Urinary bladder (tissue), 4 donors: ENCODE measurements around the gene ELK1. TPM values are rescaled to one million over a fixed set of nuclear protein-coding genes. Genes with fewer than 3 reads are reported as not detected.
"Not testable (repeated sequence)": the region's sequence is repeated elsewhere in the genome, so short reads cannot be mapped to it uniquely, and the experiment has no call there.

Experiments used
- DNase-seq: peaks from one replicate; pipeline ENCODE4 v3.0.0-alpha.2; 2015; ENCODE audit errors: extremely low spot score
- H3K27ac ChIP-seq: one replicate; pipeline ENCODE4 v1.5.1; 2013; ENCODE audit warnings: low read depth, mild to moderate bottlenecking, moderate library complexity
- H3K36me3 ChIP-seq: one replicate; pipeline ENCODE4 v1.6.1; 2013; ENCODE audit warnings: mild to moderate bottlenecking, moderate library complexity; ENCODE audit not compliant: insufficient read depth
- H3K4me1 ChIP-seq: one replicate; pipeline ENCODE4 v1.6.1; 2013; ENCODE audit warnings: mild to moderate bottlenecking, moderate library complexity; ENCODE audit not compliant: insufficient read depth
- H3K4me3 ChIP-seq: one replicate; pipeline ENCODE4 v1.5.1; 2013; ENCODE audit warnings: low read depth, low read length
- WGBS: extraction: QIAGEN DNeasy Blood & Tissue Kit; methylation state at CpG from one replicate; pipeline ENCODE4 v1.1.7; 2013; 5-methylcytosine and 5-hydroxymethylcytosine counted together
- polyA plus RNA-seq: library from polyadenylated mRNA; stranded (reverse); fragments of 200-250 nt; gene quantifications from one replicate; pipeline ENCODE4 v1.2.3, GENCODE V29; 2013
- total RNA-seq: library from RNA; depleted of rRNA; stranded (reverse); fragments of >200 nt; gene quantifications from one replicate; pipeline ENCODE4 v1.2.3, GENCODE V29; 2014
- donor health status: healthy with polysubstance abuse.
- donor health status: healthy.

ELK1 gene
- total and polyA plus RNA-seq, 2 donors = 8.6 to 30.2 TPM

DNA sequence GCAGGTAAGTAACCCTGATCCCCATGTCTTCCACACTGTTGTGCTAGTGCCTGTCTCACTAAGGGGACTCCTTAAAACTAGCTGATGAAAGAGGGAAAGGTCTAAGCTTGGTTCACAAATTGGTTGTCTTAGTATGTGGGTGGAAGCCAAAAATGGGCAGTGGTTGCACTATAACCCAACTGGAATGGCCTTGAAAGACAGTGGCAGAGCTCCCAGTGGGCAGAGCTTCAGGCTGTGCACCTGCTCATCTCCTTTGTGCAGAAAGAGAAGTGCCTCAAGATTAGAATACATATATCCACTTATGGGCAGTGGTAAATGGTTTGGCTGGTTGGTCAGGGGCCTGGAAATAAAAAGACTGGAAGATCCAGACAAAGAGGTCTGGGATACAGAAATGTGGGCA lies 37.9 kb downstream of the ELK1 start:
- H3K36me3 ChIP-seq = no peaks in the 10 kb centered on the region
- H3K4me3 ChIP-seq = no peak overlapping the region
- no peak for DNase-seq
- no peaks in the 10 kb centered on the region for H3K4me1 ChIP-seq
- H3K27ac ChIP-seq = no peak overlapping the region

GRCh38 chrX:47611926-47612325 lies 38.4 kb downstream of the ELK1 start:
- Histone ChIP-seq H3K4me3 (no peak overlapping the region), H3K4me1 (no peaks in the 10 kb centered on the region), H3K27ac (no peak overlapping the region), H3K36me3 (no peaks in the 10 kb centered on the region)
- DNase-seq = no peak
- WGBS = 85% methylated on average over 2 of the region's 2 CpGs

DNA sequence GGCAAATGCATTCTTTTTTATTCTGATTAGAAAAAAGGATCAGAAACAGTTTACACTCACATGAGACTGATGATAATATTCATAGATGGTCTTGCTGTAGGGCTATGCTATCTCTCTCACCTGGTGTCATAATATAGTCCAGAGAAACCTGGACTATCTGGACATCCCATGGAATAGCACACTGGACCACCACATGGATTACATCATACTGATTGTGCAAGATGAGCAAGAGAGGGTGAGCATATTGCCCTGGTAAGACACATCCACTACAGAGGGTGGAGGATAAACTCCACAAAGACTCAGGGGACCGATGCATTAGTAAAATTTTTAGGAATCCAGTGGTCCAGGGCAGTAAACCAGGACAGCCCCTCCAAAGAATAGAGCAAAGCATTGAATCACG lies 38.9 kb downstream of the ELK1 start:
- no peak overlapping the region for H3K27ac ChIP-seq
- no peaks in the 10 kb centered on the region for H3K4me1 ChIP-seq
- WGBS = 93% methylated on average over 2 of the region's 2 CpGs
- no peak for DNase-seq
- no peak overlapping the region for H3K4me3 ChIP-seq
- H3K36me3 ChIP-seq = no peaks in the 10 kb centered on the region

DNA sequence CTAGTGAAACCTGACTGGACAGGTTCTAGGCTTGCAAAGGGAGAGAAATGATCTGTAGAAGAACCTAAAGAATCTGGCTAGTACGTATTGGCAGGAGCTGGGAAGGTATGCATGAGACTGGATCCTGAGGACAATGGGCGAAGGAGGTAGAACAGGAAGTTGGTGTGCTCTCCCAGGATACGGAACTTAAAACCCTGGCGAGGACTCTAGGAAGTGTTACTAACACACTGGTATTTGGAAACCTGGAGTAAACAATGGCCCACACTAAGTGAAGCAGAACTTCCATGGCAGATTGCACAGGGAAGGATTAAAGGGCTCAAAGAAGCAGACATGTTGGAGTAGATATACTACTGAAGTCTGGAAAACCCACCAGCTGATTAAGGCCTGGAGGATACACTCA lies 39.9 kb downstream of the ELK1 start:
- no peak for DNase-seq
- Histone ChIP-seq H3K27ac (no peak overlapping the region), H3K36me3 (no peaks in the 10 kb centered on the region), H3K4me3 (no peak overlapping the region), H3K4me1 (no peaks in the 10 kb centered on the region)
- 63% methylated on average over 4 of the region's 4 CpGs for WGBS

- no peaks in the 10 kb centered on the region for H3K4me1 ChIP-seq
- no peak overlapping the region for H3K27ac ChIP-seq
- H3K4me3 ChIP-seq = no peak overlapping the region
- WGBS = 39% methylated on average over 9 of the region's 9 CpGs
- no peaks in the 10 kb centered on the region for H3K36me3 ChIP-seq
- no peak for DNase-seq
Measured at GRCh38 chrX:47608130-47608810, 42.1 kb downstream of the ELK1 start.

DNA sequence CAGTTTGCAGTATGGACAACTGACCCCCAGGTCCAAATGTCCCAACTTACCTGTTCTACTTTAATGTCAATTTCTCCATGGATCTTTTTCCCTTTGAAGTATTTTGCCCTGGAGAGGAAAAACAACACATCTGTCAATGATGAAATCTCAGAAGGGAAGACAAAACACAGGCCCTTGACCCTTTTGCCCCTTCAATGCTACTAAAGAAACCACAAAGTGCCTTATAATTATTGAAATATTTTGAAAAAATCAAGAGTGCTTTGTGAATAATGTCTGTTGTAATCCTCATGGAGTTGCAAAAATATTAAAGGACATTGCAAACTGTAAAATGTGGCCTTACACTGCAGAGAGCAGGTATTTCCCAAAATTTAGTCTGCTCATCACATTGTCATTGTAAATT lies 43.3 kb downstream of the ELK1 start:
- no peaks in the 10 kb centered on the region for H3K36me3 ChIP-seq
- no peaks in the 10 kb centered on the region for H3K4me1 ChIP-seq
- H3K27ac ChIP-seq = no peak overlapping the region
- DNase-seq = no peak
- H3K4me3 ChIP-seq = no peak overlapping the region

DNA sequence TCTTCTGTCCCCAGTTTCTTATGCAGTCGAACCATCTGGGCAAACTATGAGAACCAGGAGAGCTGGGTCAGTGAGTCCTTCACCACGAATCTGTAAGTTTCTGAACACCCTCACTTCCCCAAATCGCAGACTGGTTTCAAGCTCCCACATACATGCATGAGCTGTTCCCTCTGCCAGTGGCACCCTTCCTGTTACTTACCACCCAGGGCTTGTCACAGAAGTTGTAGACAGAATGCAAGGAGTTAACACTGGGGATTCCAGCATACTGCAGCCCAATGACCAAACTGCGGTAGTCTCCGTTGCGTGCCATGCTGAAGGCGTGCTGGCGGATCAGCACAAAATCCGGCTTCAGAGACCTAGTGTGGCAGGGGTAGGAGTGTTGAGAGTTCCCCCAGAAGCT lies 45.3 kb downstream of the ELK1 start:
- Histone ChIP-seq H3K36me3 (no peaks in the 10 kb centered on the region), H3K4me1 (no peaks in the 10 kb centered on the region), H3K27ac (no peak overlapping the region), H3K4me3 (no peak overlapping the region)
- no peak for DNase-seq
- WGBS = 59% methylated on average over 9 of the region's 9 CpGs

- not testable (repeated sequence) for H3K27ac ChIP-seq, DNase-seq, H3K36me3 ChIP-seq, H3K4me1 ChIP-seq, H3K4me3 ChIP-seq
- WGBS = 96% methylated on average over 4 of the region's 4 CpGs
Measured at GRCh38 chrX:47603125-47603524, 47.2 kb downstream of the ELK1 start.

- H3K4me1 ChIP-seq = no peaks in the 10 kb centered on the region
- WGBS = 93% methylated on average over 3 of the region's 3 CpGs
- H3K27ac ChIP-seq = no peak overlapping the region
- H3K36me3 ChIP-seq = no peaks in the 10 kb centered on the region
- DNase-seq = no peak
- H3K4me3 ChIP-seq = no peak overlapping the region
Measured at GRCh38 chrX:47597222-47597621, 53.1 kb downstream of the ELK1 start.

DNA sequence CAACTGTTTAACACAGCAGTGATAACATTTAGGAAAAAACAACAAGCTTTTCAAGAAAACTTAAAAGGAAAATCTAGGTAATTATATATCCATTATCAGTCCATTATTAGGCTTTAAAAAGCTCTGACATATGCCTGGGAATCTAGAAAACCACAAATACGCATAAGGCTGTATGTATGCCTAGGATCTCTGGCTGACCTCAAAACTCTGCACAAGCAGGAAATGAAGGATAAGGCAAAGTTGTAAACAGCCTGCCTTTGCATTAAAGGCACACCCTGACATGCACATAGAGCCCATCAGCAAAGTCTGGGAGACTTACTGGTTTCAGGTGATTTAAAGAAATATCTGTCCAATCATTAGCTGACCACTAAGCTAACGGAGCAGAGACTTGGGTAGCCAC lies 54.1 kb downstream of the ELK1 start:
- no peak overlapping the region for H3K27ac ChIP-seq
- WGBS = 50% methylated on average over 2 of the region's 2 CpGs
- H3K36me3 ChIP-seq = no peaks in the 10 kb centered on the region
- no peaks in the 10 kb centered on the region for H3K4me1 ChIP-seq
- DNase-seq = no peak
- no peak overlapping the region for H3K4me3 ChIP-seq

DNA sequence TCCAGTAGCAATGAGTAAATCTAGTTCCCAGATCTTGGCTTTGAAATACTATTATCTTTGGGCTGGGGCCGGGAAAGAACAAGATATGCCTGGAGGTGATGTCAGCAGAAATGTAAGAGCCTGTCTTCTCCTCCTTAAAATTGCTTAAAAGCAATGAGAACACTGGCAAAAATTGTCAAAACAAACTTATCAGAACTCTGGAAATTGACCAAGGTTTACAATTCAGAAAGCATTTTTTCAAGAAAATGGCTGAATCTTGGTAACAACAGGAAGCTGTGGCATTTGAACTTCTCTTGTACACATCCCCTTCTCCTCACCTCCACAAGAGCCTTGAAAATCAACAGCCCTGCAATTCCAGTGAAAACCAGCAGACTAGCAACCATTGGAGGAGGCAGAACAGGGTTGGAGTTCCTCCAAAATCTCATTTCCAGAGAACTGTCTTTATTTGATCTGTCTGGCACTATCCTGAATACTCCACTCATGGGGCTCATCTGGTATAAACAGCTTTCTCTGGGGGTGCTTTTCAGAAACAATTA lies 54.6 kb downstream of the ELK1 start:
- no peak overlapping the region for H3K4me3 ChIP-seq
- no peak overlapping the region for H3K27ac ChIP-seq
- WGBS = 24% methylated on average over 1 of the region's 1 CpG
- DNase-seq = no peak
- H3K4me1 ChIP-seq = no peaks in the 10 kb centered on the region
- H3K36me3 ChIP-seq = no peaks in the 10 kb centered on the region

- H3K4me3 ChIP-seq = no peak overlapping the region
- WGBS = 78% methylated on average over 4 of the region's 4 CpGs
- no peak overlapping the region for H3K27ac ChIP-seq
- H3K36me3 ChIP-seq = no peaks in the 10 kb centered on the region
- no peak for DNase-seq
- no peaks in the 10 kb centered on the region for H3K4me1 ChIP-seq
Measured at GRCh38 chrX:47593522-47593921, 56.8 kb downstream of the ELK1 start.

- WGBS = 77% methylated on average over 5 of the region's 5 CpGs
- DNase-seq = no peak
- H3K36me3 ChIP-seq = no peaks in the 10 kb centered on the region
- no peak overlapping the region for H3K4me3 ChIP-seq
- no peak overlapping the region for H3K27ac ChIP-seq
- H3K4me1 ChIP-seq = no peaks in the 10 kb centered on the region
Measured at GRCh38 chrX:47590984-47591383, 59.4 kb downstream of the ELK1 start.

DNA sequence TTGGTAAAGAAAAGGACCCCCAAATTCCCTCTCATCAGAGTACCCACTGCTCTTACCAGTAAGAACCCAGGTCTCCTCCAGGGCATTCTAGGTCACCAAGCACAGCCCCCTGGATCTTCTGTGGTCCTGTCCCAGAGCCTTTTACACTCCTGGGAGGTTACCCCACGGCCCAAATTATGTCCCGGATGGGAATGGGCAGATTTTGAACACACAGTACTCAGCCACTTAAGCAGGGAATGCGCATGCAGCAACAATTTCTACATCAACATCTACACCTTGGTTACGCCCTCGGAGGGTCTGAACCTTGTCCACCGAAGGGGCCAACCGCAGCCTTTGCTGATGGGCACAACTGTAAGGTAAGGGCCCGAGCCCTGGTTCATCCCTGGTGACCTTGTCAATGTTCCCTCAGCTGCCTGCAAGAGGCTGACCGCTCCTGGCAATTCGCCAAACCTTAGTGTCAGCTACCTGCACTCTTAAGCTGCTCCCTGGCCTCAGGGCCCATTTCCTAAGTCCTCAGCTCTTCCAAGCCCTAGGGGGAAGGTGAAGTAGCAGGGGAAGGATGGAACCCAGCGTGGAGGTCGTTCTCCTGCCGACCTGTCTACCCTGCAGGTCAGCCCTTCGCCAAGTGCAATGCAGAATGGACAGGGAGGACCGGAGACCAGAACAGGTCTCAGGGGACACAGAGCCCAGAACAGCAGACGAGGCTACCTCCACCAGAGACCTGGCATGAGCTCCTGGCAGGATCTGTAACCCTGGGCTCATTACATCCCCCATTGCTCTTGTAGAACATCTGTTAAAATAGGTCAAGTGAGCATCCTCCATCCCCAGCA lies 62.2 kb downstream of the ELK1 start:
- Histone ChIP-seq H3K27ac (no peak overlapping the region), H3K4me3 (no peak overlapping the region), H3K4me1 (no peaks in the 10 kb centered on the region), H3K36me3 (no peaks in the 10 kb centered on the region)
- no peak for DNase-seq
- WGBS = 79% methylated on average over 16 of the region's 16 CpGs
